ENCODE data around the gene LAGE3. TPM values are rescaled to one million over a fixed set of nuclear protein-coding genes. Genes with fewer than 3 reads are reported as not detected.
A peak's percentile ranks its signal among the peaks of the same experiment; 100 is the strongest.
"Not testable (repeated sequence)": the region's sequence is repeated elsewhere in the genome, so short reads cannot be mapped to it uniquely, and the experiment has no call there.

The LAGE3 gene
- total RNA-seq, 2 experiments from 2014 or later = 34.7 to 43.0 TPM

DNA sequence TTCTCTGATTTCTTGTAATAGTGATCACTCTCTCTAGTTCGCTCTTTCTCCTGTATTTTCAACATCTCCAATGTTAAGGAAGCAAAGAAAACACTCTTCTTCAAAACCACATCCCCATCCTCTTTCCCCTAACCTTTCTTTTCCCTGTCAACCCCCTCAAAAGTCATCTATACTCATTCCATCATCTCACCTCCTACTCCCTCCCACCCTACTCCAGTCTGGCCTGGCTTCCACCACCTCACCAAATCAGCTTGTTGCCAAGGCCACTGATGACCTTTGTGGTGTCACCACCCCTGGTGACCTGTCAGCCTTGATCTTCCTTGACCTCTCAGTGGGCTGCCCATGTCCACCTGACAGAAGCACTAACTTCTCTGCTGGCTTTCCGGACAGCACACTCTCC, 34.6 kb upstream of the LAGE3 start:
- DNase-seq (no peak), ATAC-seq (no peak)
- H3K4me3 Mint-ChIP-seq = peak overlapping the region; percentile 32
- no peaks in the 10 kb centered on the region for H3K27me3 Mint-ChIP-seq
- peaks cover 34% of the 10 kb centered on the region for H3K4me1 Mint-ChIP-seq
- peaks cover 27% of the 10 kb centered on the region for H3K36me3 Mint-ChIP-seq (ENCODE audit: low read depth)
- POLR2A ChIA-PET = no interaction called here
- H3K9me3 Mint-ChIP-seq (ENCODE audit: low read depth) = no peaks in the 10 kb centered on the region
- H3K27ac Mint-ChIP-seq = peak overlapping the region; percentile 73
- intact Hi-C loops (cut with DNase I, micrococcal nuclease) = no loop called here
- CTCF ChIA-PET = no interaction called here

DNA sequence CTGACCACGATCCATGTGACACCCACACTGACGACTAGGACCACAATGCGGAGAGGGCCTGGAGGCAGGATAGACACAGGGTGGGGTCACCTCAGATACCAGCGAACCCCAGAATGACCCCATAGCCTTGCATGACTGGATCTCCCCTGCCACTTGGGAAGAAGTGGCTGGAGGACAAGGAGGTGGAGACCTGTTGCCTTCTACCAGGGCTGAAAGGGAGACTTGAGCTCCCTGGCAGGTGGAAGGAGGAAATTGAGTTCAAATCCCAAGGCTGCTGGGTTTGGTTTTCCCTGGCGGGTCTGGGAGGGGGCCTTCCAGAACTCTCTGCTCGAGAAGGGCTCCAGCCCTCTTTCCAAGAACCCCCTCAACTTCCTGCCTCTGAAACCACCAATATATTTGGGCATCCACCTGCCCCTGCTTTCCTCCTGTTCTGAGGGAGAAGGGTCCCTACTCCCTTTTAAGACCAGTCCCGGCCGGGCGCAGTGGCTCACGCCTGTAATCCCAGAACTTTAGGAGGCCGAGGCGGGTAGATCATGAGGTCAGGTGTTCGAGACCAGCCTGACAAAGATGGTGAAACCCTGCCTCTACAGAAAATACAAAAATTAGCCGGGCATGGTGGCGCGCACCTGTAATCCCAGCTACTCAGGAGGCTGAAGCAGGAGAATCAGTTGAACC, 33.9 kb upstream of the LAGE3 start:
- ATAC-seq = no peak
- H3K36me3 Mint-ChIP-seq (ENCODE audit: low read depth) = peaks cover 31% of the 10 kb centered on the region
- DNase-seq = no peak
- H3K9me3 Mint-ChIP-seq (ENCODE audit: low read depth) = no peaks in the 10 kb centered on the region
- POLR2A ChIA-PET = no interaction called here
- peaks cover 34% of the 10 kb centered on the region for H3K4me1 Mint-ChIP-seq
- CTCF ChIA-PET = no interaction called here
- intact Hi-C loops (cut with DNase I, micrococcal nuclease) = no loop called here
- no peak overlapping the region for H3K27ac Mint-ChIP-seq
- H3K4me3 Mint-ChIP-seq = no peak overlapping the region
- H3K27me3 Mint-ChIP-seq = no peaks in the 10 kb centered on the region

DNA sequence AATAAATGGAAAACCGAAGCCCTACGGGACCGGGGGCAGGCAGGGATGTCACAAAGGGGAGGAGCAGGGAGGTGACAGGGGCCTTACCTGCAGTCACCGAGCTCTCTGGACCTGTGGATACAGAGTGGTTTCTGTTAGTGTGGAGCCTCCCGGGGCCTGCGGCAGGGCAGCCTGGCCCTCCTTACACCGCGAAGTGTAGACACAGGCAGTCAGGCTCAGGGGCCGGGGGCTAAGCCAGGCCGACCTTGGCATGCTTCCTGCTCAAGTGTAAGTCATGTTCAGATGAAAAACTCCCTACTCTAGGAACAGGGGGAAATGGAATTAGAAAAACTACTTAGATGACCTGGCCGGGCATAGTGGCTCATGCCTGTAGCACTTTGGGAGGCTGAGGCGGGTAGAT, 32.7 kb upstream of the LAGE3 start:
- H3K9me3 Mint-ChIP-seq (ENCODE audit: low read depth) = no peaks in the 10 kb centered on the region
- H3K36me3 Mint-ChIP-seq (ENCODE audit: low read depth) = peaks cover 32% of the 10 kb centered on the region
- peak overlapping the region; percentile 31 for H3K27ac Mint-ChIP-seq
- H3K27me3 Mint-ChIP-seq = no peaks in the 10 kb centered on the region
- ATAC-seq = no peak
- DNase-seq = no peak
- ChIA-PET POLR2A (no interaction called here), CTCF (no interaction called here)
- intact Hi-C loops (cut with DNase I, micrococcal nuclease) = no loop called here
- peaks cover 33% of the 10 kb centered on the region for H3K4me1 Mint-ChIP-seq
- no peak overlapping the region for H3K4me3 Mint-ChIP-seq

DNA sequence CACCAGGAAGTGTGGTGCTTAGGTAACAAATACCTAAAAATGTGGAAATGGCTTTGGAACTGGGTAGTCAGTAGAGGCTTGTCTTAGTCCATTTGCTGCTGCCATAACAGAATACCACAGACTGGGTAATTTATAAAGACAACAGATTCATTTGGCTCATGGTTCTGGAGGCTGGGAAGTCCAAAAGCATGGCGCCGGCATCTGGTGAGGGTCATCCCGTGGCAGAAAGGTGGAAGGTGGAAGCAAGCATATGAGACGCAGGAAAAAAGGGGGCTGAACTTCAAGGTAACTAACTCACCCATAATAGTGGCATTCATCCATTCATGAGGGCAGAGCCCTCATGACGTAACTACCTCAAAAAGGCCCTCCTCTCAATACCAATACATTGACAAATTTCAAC, 30.4 kb upstream of the LAGE3 start:
- ATAC-seq (no peak), DNase-seq (no peak)
- H3K9me3 Mint-ChIP-seq (ENCODE audit: low read depth) = no peaks in the 10 kb centered on the region
- H3K27me3 Mint-ChIP-seq = no peaks in the 10 kb centered on the region
- H3K4me1 Mint-ChIP-seq = peaks cover 23% of the 10 kb centered on the region
- H3K27ac Mint-ChIP-seq = no peak overlapping the region
- intact Hi-C loops (cut with DNase I, micrococcal nuclease) = no loop called here
- CTCF ChIA-PET = no interaction called here
- POLR2A ChIA-PET = no interaction called here
- H3K4me3 Mint-ChIP-seq = no peak overlapping the region
- H3K36me3 Mint-ChIP-seq (ENCODE audit: low read depth) = peaks cover 31% of the 10 kb centered on the region

DNA sequence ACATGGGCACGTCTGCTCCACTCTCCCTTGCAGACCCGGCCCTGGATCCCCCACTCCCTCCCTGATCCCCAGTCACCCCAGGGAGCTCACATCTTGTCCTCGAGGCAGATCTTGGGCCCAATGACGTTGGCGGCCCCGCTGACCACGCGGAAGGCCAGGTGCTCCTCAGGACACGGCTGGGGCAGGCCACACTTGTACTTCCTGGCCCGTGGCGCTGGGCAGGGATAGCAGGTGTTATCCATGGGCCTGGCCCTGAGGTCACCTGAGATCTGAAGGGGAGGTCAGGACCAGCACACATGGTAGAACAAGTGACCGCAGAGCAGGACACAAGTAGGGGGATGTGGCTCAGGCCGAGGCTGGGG, 29.3 kb upstream of the LAGE3 start:
- no peak overlapping the region for H3K27ac Mint-ChIP-seq
- ChIA-PET CTCF (interaction anchor here (0.6 kb wide), 1 partner anchor 9 kb away, joined by 3 read pairs; no protein-coding TSS in a partner anchor), POLR2A (no interaction called here)
- H3K4me3 Mint-ChIP-seq = no peak overlapping the region
- peaks cover 16% of the 10 kb centered on the region for H3K4me1 Mint-ChIP-seq
- ATAC-seq = no peak
- peaks cover 27% of the 10 kb centered on the region for H3K36me3 Mint-ChIP-seq (ENCODE audit: low read depth)
- no peaks in the 10 kb centered on the region for H3K9me3 Mint-ChIP-seq (ENCODE audit: low read depth)
- H3K27me3 Mint-ChIP-seq = no peaks in the 10 kb centered on the region
- intact Hi-C loops (cut with DNase I, micrococcal nuclease) = no loop called here
- DNase-seq = no peak

DNA sequence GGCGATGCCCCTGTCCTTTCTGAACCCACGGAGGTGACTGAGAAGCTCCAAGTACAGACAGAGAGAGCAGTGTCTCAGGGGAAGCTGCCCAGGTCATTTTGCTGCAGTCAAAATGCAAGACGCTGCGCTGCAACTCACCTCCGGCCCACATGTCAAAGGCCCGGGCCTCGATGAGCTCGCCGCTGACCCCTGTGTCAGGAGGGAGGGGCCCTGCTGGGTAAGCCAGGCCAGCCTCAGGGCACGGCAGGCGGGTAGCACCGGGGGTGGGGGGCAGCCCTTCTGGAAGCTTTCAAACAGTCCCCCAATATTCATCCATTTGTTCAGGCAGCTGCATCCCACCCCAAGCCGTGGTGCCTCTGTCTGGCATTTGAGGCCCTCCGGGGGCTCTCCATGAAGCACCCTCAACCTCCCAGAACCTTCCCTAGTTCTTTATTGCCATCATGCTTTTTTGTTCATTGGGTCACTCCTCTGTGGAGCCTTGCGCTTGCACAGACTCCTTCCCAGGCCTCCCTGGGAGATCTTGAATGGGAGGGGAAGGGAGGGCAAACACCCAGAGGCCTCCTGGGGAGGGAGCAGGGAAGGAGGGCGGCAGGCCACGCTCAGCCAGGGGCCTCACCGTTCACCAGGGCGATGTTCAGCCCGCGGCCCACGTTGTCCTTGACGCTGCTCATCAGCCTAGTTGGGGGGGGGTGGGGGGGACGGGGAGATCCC, 28.7 kb upstream of the LAGE3 start:
- Mint-ChIP-seq H3K4me1 (peaks cover 15% of the 10 kb centered on the region), H3K4me3 (no peak overlapping the region), H3K27me3 (no peaks in the 10 kb centered on the region), H3K9me3 (ENCODE audit: low read depth) (no peaks in the 10 kb centered on the region), H3K36me3 (ENCODE audit: low read depth) (peaks cover 27% of the 10 kb centered on the region), H3K27ac (no peak overlapping the region)
- no peak for DNase-seq
- ChIA-PET CTCF (interaction anchor here (0.6 kb wide), 1 partner anchor 10 kb away, joined by 3 read pairs; no protein-coding TSS in a partner anchor), POLR2A (no interaction called here)
- no peak for ATAC-seq
- intact Hi-C loops (cut with DNase I, micrococcal nuclease) = no loop called here

DNA sequence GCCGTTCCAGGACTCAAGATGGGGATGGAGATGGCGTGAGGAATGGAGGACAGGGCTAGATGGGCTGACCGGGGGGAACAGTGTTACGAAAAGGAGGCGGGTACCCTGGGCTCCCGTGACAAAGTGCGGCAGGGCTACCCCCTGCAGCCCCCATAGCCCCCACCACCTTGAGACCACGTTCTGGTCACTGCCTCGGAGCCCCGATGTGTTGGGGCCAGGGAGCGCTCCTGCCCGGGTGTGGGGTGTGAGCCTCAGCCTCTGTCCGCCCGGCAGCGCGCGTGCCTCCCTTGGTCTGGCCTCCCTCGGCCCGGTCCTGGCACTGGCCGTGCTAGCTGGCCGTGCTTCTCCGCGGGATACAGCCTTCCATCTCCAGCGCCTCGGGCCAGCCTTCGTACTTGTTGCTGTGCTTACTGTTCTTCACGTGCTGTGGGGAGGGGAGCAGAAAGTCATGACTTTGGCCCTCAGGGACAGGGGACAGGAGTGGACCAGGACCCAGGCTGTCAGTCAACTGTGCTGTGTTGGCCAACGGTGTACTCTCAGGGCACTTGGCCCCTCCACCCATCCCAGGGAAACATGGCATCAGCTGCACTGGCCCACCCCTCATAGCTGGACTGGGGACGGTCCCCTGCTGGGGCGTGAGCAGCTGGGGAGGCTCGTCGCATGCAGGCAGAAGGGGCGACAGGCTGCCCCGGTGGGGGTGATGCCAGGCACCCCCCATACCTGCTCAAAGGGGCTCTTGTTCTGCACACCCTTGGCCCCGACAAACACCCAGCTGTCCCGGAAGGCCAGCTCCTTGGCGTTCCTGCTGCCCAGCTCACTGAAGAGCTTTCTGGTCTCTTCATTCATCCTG, 27.6 kb upstream of the LAGE3 start:
- Mint-ChIP-seq H3K4me1 (peaks cover 8% of the 10 kb centered on the region), H3K4me3 (no peak overlapping the region), H3K27me3 (no peaks in the 10 kb centered on the region), H3K36me3 (ENCODE audit: low read depth) (peaks cover 27% of the 10 kb centered on the region), H3K27ac (no peak overlapping the region), H3K9me3 (ENCODE audit: low read depth) (no peaks in the 10 kb centered on the region)
- ChIA-PET POLR2A (no interaction called here), CTCF (no interaction called here)
- intact Hi-C loops (cut with DNase I, micrococcal nuclease) = no loop called here
- DNase-seq = no peak
- ATAC-seq = no peak

DNA sequence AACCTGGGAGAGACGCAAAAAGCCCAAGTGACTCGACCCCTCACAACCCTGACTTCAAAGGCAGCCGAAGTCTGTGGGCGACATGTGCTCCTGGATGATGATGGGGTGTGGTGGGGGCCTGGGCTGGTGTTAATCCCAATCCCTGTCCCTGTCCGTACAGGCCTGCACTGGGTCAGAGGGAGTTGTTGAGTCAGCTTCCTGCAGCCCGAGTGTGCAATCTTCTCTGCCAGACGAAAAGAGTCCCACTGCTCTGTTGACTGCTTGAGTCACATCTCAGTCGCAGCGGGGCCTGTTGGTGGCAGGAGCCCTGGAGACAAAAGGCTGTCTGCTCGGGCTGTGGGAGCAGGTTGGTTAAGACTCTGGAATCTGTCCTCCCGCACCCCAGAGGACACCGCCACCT, 26.7 kb upstream of the LAGE3 start:
- CTCF ChIA-PET = no interaction called here
- Mint-ChIP-seq H3K4me1 (no peaks in the 10 kb centered on the region), H3K9me3 (ENCODE audit: low read depth) (no peaks in the 10 kb centered on the region), H3K27ac (no peak overlapping the region), H3K4me3 (no peak overlapping the region), H3K36me3 (ENCODE audit: low read depth) (peaks cover 23% of the 10 kb centered on the region), H3K27me3 (no peaks in the 10 kb centered on the region)
- ATAC-seq = no peak
- POLR2A ChIA-PET = no interaction called here
- intact Hi-C loops (cut with DNase I, micrococcal nuclease) = no loop called here
- DNase-seq = no peak

DNA sequence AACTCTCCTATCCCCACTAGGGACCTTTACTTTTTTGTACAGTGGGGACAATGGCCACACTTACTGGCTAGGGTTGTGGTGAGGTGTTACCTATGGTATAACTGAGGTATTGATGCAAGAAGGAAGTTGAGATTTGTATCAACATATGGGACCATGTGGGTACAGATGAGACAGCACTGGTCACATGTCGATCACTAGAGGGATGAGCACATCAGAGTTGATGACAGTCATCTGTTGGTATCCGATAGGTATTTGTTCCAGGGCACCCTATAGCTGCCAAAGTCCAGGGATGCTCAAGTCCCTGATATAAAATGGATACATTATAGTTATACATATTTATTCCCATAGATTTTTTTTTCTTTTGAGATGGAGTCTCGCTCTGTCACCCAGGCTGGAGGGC, 23.9 kb upstream of the LAGE3 start:
- ATAC-seq (no peak), DNase-seq (no peak)
- ChIA-PET POLR2A (no interaction called here), CTCF (no interaction called here)
- Mint-ChIP-seq H3K9me3 (ENCODE audit: low read depth) (no peaks in the 10 kb centered on the region), H3K27me3 (no peaks in the 10 kb centered on the region), H3K4me3 (no peak overlapping the region), H3K36me3 (ENCODE audit: low read depth) (peaks cover 4% of the 10 kb centered on the region), H3K4me1 (no peaks in the 10 kb centered on the region), H3K27ac (no peak overlapping the region)
- intact Hi-C loops (cut with DNase I, micrococcal nuclease) = no loop called here

DNA sequence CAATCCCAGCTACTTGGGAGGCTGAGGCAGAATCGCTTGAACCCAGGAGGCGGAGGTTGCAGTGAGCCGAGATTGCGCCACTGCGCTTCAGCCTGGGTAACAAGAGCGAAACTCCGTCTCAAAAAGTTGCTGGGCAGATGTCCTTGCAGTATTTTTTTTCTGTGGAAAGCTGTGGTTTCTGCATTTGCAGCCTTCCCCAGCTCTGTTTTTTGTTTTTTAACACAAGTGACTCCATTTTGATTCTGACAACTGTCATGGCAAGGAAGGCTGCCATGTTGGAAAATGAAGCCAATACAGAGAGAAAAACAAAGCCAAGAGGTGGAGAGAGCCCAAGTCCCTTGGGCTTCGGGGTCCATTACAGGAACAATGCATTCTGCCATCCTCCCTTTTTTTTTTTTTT, 23.0 kb upstream of the LAGE3 start:
- intact Hi-C loops (cut with DNase I, micrococcal nuclease) = no loop called here
- H3K27ac Mint-ChIP-seq = no peak overlapping the region
- no peaks in the 10 kb centered on the region for H3K4me1 Mint-ChIP-seq
- no peak overlapping the region for H3K4me3 Mint-ChIP-seq
- DNase-seq (no peak), ATAC-seq (no peak)
- ChIA-PET POLR2A (interaction anchor here (0.6 kb wide), 1 partner anchor 12 kb away, joined by 3 read pairs; the partner anchor contains the start of gene SLC10A3), CTCF (interaction anchor here (0.6 kb wide), 1 partner anchor 305 kb away, joined by 3 read pairs; no protein-coding TSS in a partner anchor)
- no peaks in the 10 kb centered on the region for H3K27me3 Mint-ChIP-seq
- H3K9me3 Mint-ChIP-seq (ENCODE audit: low read depth) = no peaks in the 10 kb centered on the region
- peaks cover 4% of the 10 kb centered on the region for H3K36me3 Mint-ChIP-seq (ENCODE audit: low read depth)

DNA sequence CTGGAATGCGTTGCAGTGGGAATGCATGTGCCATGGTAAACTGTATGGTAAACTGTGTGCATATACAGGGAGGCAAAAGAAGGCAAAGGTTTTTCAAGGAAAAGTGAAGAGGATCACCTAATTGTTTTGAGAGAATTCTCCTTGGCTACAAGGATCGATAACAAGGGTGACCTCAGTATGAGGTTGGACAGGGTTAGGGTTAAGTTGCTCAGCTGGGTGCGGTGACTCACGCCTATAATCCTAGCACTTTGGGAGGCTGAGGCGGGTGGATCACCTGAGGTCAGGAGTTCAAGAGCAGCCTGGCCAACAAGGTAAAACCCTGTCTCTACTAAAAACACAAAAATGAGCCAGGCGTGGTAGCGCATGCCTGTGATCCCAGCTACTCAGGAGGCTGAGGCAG, 22.3 kb upstream of the LAGE3 start:
- POLR2A ChIA-PET; H3K9me3 Mint-ChIP-seq (ENCODE audit: low read depth); DNase-seq; ATAC-seq; H3K27ac Mint-ChIP-seq; intact Hi-C loops (cut with DNase I, micrococcal nuclease); H3K4me1 Mint-ChIP-seq; H3K36me3 Mint-ChIP-seq (ENCODE audit: low read depth); H3K4me3 Mint-ChIP-seq; H3K27me3 Mint-ChIP-seq: not testable (repeated sequence)
- CTCF ChIA-PET = interaction anchor here (0.7 kb wide), 1 partner anchor 472 kb away, joined by 8 read pairs; no protein-coding TSS in a partner anchor

Data from activated CD4-positive, alpha-beta T cell treated with anti-CD3 and anti-CD28 coated beads for 36 hours (primary cell).